ENCODE measurements around the gene NHLRC2.

The NHLRC2 gene

DNA sequence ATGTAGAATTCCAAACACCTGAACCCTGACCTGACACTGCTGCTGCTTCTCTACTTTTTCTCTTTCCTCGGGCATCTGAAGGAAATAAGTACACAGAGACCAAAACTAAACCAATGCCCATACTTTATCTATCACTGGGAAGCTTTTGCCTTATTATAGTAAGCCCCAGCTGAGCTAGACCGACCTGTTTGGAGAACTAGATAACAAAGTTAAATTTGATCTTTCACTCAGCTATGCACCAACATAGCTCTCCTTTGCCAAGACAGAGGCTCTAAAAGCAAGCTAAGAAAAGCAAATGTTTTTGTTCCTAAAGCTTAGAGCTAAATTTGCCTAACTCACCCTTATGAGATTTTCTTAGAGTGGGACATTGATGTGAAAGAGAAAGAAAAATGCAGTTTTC, 39.1 kb downstream of the NHLRC2 start:
- no peak for TF ChIP-seq CTCF (IDR thresholded peaks at IDR 0.05)

GRCh38 chr10:113894581-113894980, 40.1 kb downstream of the NHLRC2 start:
- Histone ChIP-seq H3K4me3 (no peak overlapping the region), H3K27ac (peak overlapping the region in 1 of 2 donors; percentile 66)
- DNase-seq (ENCODE audit: low spot score) = no peak
- TF ChIP-seq CTCF (IDR thresholded peaks at IDR 0.05) = no peak

More for the DNA sequence above, 39.1 kb downstream of the NHLRC2 start:
- DNase-seq (ENCODE audit: low spot score) = no peak
- H3K4me3 ChIP-seq = no peak overlapping the region
- peak overlapping the region; percentile 66 to 68 for H3K27ac ChIP-seq

GRCh38 chr10:113895018-113895417, 40.6 kb downstream of the NHLRC2 start:
- no peak for DNase-seq (ENCODE audit: low spot score)
- TF ChIP-seq CTCF (IDR thresholded peaks at IDR 0.05) = no peak
- Histone ChIP-seq H3K4me3 (no peak overlapping the region), H3K27ac (peak overlapping the region in 1 of 2 donors; percentile 20)

DNA sequence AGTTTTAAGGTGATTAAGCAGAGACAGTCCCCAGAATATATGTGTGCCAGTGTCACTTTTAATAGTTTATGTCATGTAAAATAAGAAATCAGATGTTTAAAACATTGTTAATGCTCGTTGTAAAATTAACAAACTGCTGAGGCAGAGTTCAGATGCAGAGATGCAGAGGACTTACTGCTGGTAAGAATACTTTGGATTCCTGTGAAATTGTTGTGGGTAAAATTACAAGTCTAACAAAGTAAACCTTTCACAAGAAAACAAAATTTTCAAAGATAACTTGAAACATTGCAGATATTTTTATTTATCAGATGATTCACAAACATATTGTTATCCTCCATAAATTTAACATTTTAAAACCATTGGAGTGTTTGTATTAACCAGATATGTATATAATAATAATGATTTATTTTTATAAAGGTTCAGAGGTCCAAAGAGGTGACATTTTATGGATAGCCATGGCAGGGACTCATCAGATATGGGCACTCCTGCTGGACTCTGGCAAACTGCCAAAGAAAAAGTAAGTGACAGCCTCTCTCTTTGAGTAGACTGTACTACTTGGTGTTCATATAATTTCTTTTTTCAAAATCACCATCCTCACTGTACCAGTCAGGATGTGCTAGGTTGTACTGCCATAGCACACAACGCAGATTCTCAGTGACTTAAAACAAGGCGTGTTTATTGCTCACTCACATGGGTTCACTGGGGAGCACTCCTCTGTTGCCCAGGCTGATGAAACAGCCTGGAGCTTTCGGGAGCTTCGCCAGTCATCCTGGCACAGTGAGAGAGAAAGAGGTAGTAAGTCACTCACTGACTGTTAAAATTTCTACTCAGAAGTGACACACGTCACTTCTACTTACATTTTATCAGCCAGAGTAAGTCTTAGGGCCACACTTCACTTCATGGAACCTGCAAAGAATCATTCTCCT, 43.5 kb downstream of the NHLRC2 start:
- Histone ChIP-seq H3K4me3 (no peak overlapping the region), H3K27ac (peak overlapping the region; percentile 20 to 42)
- DNase-seq (ENCODE audit: low spot score) = no peak
- no peak for TF ChIP-seq CTCF (IDR thresholded peaks at IDR 0.05)

GRCh38 chr10:113899952-113900598, 45.6 kb downstream of the NHLRC2 start:
- Histone ChIP-seq H3K4me3 (no peak overlapping the region), H3K27ac (peak overlapping the region; percentile 2 to 63)
- no peak for DNase-seq (ENCODE audit: low spot score)
- TF ChIP-seq CTCF (IDR thresholded peaks at IDR 0.05) = no peak

GRCh38 chr10:113905756-113906155, 51.3 kb downstream of the NHLRC2 start:
- Histone ChIP-seq H3K4me3 (no peak overlapping the region), H3K27ac (no peak overlapping the region)
- TF ChIP-seq CTCF (IDR thresholded peaks at IDR 0.05) = no peak
- DNase-seq (ENCODE audit: low spot score) = no peak
